Kasumi-1 (cell line): Measurements from ENCODE around the gene ABHD12.

Experiments used
- DNase-seq, 2 experiments: peaks; one replicate each; lab custom pipeline; 2025; lab: John Stamatoyannopoulos, UW

Gene ABHD12

GRCh38 chr20:25289886-25290597 is 100.6 kb downstream of the ABHD12 start:
- DNase-seq, result no peak

GRCh38 chr20:25288291-25289181 is 102.1 kb downstream of the ABHD12 start:
- DNase-seq, result no peak

- no peak for DNase-seq
These were observed 102.9 kb downstream of the ABHD12 start for GRCh38 chr20:25287631-25288290.

GRCh38 chr20:25286917-25287316 is 103.7 kb downstream of the ABHD12 start:
- no peak for DNase-seq

GRCh38 chr20:25285856-25286798 is 104.5 kb downstream of the ABHD12 start:
- no peak for DNase-seq

GRCh38 chr20:25285091-25285647 is 105.5 kb downstream of the ABHD12 start:
- DNase-seq, result no peak

GRCh38 chr20:25284131-25284601 is 106.5 kb downstream of the ABHD12 start:
- no peak for DNase-seq

- no peak for DNase-seq
These were observed 107.2 kb downstream of the ABHD12 start for GRCh38 chr20:25283221-25283951.

- no peak for DNase-seq
These were observed 107.8 kb downstream of the ABHD12 start for GRCh38 chr20:25282796-25283195.

GRCh38 chr20:25282034-25282781 is 108.4 kb downstream of the ABHD12 start:
- DNase-seq, result no peak

- DNase-seq, result no peak
These were observed 109.1 kb downstream of the ABHD12 start for GRCh38 chr20:25281541-25281991.

- DNase-seq, result no peak
These were observed 109.8 kb downstream of the ABHD12 start for GRCh38 chr20:25280574-25281535.

- no peak for DNase-seq
These were observed 110.5 kb downstream of the ABHD12 start for GRCh38 chr20:25280051-25280573.

- DNase-seq, result no peak
These were observed 111.2 kb downstream of the ABHD12 start for GRCh38 chr20:25279403-25279802.

GRCh38 chr20:25278636-25279361 is 111.8 kb downstream of the ABHD12 start:
- no peak for DNase-seq

GRCh38 chr20:25277941-25278521 is 112.6 kb downstream of the ABHD12 start:
- no peak for DNase-seq
